GM13977 (cell line): ENCODE results near the gene TAF5.

Experiments
- DNase-seq: peaks from one replicate; pipeline ENCODE4 v3.0.0; 2012; ENCODE audit warnings: low spot score
- CTCF ChIP-seq: IDR thresholded peaks from 2 replicates; pipeline ENCODE4 v1.5.1; 2012; ENCODE audit warnings: mild to moderate bottlenecking, control low read depth; ENCODE audit not compliant: insufficient read depth; ENCODE audit errors: extremely low read depth, missing control alignments
- in situ Hi-C: fragments of 300-500 bp; cut with MboI; formaldehyde crosslinking; loops from one replicate; pipeline ENCODE4 v1.12.0; 2022; ENCODE audit warnings: low sequenced_read_pairs, low pct_unique_long_range_greater_than_20kb, mixed read lengths, inconsistent platforms; ENCODE audit not compliant: unreplicated experiment

Gene TAF5

DNA sequence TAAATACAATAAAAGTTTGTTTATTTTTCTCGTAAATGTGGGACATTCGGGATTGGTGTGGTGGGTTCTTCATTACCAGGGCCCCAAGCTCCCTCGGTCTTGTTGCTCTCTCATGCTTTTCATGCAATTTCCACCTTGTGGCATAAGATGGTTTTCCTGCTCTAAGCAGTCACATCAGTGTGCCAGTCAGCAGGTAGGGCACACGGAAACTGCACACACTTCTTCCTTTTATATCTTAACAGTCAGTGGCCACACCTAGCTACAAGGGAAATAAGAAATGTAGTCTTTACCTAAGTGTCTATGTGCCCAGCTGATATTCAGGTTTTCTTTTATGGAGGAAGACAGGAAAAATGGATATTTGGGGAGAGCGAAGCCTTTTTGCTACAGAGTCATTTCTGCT lies 6.5 kb downstream of the TAF5 start:
- in situ Hi-C loops = no loop called here
- DNase-seq = no peak

DNA sequence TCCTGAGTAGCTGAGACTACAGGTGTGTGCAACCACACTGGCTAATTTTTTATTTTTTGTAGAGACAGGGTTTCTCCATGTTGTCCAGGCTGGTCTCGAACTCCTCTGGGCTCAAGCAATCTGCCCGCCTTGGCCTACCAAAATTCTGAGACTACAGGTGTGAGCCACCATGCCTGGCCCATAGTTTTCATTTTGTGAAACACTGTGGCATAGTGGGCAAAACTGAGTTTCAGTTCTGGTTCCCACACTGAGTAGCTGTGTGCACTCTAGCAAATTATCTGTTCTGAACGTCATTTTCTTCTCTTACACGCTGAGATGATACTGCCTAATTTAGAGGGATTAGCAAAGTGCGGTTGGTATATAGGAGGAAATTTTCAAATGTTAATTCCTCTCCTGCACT lies 15.0 kb downstream of the TAF5 start:
- DNase-seq = no peak
- in situ Hi-C loops = no loop called here
- TF ChIP-seq CTCF = no peak

More for the DNA sequence above, 6.5 kb downstream of the TAF5 start:
- no peak for TF ChIP-seq CTCF

- in situ Hi-C loops = no loop called here
- no peak for DNase-seq
- TF ChIP-seq CTCF = no peak
These were observed 26.4 kb downstream of the TAF5 start for GRCh38 chr10:103394180-103394579.

DNA sequence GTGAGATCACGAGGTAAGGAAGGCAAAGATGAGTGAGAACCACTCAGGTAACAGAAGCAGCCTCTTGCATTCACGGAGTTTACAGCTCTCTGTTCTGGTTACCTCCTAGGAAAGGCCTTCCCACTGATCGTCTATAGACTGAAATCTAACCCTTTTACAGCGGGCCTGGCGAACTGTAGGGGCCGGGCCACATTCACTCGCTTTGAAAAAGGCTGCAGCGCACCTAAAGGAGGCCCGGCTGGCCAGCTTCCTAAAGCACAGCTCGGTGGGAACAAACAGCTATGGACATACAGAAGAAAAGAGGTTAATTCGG lies 27.9 kb downstream of the TAF5 start:
- DNase-seq = peak; percentile 18
- in situ Hi-C loops = no loop called here
- TF ChIP-seq CTCF = no peak

DNA sequence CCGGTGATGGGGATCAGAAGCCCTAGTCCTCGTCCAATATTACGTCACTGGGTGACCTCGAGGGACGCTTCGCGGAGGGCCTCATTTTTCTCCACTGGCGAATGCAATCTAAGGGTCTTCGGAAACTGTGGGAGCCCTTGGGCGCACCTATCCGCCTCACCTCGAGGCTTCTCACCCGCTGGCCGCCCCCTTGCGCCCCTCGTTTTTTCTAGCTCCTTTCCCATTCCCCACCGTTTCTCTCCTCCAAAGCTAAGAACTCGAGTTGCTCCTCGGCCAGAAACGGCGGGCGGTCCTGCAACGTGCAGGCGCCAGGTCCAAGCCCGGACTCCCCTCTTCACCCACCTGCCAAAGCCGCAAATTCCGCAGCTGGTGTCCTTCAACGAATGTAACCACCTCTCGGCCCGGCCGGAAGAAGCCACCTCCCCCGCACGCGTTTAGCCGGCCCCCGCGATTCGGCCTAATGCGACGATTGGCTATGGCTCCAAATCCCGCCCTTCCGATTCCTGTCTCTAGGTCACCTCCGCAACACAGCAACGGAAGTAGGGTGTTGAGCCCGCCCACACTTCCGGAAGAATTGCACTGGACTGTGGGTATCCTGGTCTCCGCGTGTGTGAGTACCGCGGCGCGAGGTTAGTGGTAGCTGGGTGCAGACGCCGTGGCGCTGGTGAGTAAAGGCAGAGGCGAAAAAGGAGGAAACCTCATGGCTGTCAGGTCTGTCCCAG lies 28.5 kb downstream of the TAF5 start, which contains the start of the genes ATP5MK and PDCD11:
Gene ATP5MK, minus strand, starts transcription at position 409 of the 722 bp plus-strand sequence. CDS start 4,018 bp downstream, outside the sequence.
Gene PDCD11, plus strand, starts transcription at position 560 of the 722 bp plus-strand sequence. CDS start 1,801 bp downstream, outside the sequence.
- TF ChIP-seq CTCF = peak; percentile 21
- peak; percentile 93 for DNase-seq
- in situ Hi-C loops = no loop called here

DNA sequence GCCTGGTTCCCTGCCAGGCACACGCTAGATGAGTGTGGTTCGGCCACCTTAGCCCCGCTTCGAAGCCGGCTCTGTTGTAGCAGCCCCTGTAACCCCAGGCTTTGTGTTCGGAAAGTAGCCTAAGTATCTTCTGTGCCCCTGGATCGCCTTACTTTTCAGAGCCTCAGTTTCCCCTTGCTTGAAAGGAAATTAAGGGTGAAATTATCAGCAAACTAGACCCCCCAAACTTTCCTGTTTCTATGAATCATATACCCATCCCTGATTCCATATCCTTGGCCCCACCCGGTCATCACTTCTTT lies 29.0 kb downstream of the TAF5 start:
- DNase-seq = no peak
- no peak for TF ChIP-seq CTCF
- in situ Hi-C loops = no loop called here
